ENCODE data around the gene DLST.

- TF ChIP-seq, protein P1, sequence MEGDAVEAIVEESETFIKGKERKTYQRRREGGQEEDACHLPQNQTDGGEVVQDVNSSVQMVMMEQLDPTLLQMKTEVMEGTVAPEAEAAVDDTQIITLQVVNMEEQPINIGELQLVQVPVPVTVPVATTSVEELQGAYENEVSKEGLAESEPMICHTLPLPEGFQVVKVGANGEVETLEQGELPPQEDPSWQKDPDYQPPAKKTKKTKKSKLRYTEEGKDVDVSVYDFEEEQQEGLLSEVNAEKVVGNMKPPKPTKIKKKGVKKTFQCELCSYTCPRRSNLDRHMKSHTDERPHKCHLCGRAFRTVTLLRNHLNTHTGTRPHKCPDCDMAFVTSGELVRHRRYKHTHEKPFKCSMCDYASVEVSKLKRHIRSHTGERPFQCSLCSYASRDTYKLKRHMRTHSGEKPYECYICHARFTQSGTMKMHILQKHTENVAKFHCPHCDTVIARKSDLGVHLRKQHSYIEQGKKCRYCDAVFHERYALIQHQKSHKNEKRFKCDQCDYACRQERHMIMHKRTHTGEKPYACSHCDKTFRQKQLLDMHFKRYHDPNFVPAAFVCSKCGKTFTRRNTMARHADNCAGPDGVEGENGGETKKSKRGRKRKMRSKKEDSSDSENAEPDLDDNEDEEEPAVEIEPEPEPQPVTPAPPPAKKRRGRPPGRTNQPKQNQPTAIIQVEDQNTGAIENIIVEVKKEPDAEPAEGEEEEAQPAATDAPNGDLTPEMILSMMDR (IDR thresholded peaks at IDR 0.05; ENCODE audit: low read length), result no peak
- no peak for TF ChIP-seq EZH2 (optimal IDR thresholded peaks at IDR 0.05; ENCODE audit: low read depth, low read length)
- TF ChIP-seq EZH2phosphoT487 (IDR thresholded peaks at IDR 0.05; ENCODE audit: low read length), result no peak
Measured at GRCh38 chr14:74913393-74913910, 31.7 kb downstream of the DLST start.
